ENCODE results near the gene FAM193B.
A peak's percentile ranks its signal among the peaks of the same experiment; 100 is the strongest.

DNA sequence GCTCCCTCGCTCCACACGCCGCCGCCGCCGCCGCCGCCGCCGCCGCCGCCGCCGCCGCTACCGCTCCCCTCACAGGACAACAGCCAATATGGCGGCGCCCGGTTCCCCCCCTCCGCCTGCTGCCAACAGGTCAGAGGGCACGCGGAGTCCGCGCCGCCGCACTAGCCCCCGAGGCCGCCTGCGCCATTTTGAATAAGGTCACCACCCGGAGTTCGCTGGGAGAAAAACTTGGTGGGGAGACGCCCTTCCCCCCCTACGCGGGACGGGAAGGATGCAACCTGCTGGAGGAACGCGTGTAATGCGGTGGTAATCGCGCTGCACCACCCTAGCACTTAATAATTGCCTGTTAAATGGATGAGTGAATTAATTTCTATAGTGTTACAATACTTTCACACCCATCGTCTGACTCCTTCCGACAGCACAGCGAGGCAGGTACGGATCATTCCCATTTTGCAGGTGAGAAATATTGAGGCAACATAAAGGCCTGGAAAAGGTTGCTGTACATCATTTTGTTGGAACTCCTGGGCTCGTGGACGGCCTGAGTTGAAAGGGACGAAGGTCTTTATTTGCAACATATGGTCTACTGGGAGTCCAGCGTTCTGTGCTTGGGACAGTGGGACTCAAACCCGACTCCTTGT is at the start of gene FAM193B:
- TF ChIP-seq YY1 (IDR thresholded peaks at IDR 0.05; ENCODE audit: insufficient read depth, insufficient read length) (peak; percentile 97), ZNF274 (IDR thresholded peaks at IDR 0.05; ENCODE audit: low read depth, low read length) (no peak)

Data from NT2/D1 (cell line).